ENCODE data around the gene NHSL1. TPM values are rescaled to one million over a fixed set of nuclear protein-coding genes. Genes with fewer than 3 reads are reported as not detected.

Gene NHSL1
- total RNA-seq, 3 donors from 2014 or later: 15.4 to 17.4 (median 16.5) TPM

DNA sequence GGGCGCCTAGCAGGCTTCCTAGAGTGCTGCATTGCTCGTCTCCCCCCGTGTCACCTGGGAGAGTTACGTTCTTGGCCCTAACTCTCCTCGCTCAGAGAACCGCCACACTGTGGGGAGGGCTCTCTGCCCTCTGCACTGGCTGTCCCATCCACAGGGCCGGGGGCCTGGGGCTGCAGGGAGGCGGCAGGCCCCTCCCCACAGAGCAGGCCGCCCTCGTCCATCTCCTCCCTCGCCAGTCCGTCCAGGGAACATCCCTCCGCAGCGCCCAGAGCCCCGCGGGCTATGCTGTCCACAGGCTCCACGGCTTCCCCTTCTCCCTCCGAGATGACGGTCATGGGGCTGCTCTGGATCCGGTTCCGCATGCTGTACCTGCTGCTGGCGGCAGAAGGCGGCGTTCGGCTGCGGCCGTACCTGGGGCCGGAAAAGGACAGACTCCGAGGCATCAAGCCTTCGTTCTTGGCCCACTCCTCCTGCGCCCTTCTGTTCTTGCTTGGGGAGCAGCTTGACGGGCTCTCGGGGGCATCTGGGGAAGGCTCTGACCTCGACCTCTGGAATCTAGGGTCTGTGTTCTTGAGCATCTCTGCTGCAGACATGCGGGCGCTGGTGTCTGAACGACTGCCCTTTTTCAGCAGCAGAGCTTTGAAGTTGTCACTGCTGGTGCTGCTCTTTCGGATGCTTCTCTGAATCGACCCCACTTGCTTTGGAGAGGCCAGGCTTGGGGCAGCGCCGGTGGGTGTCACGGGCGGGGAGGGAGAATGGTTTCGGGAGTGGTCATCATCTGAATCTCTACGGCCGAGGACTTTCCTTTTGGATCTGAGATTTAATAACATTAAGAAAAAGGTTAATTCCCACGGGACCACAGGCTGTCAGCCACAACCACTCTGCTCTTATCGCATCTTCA lies 75.0 kb downstream of the NHSL1 start:
- TF ChIP-seq, protein P1, sequence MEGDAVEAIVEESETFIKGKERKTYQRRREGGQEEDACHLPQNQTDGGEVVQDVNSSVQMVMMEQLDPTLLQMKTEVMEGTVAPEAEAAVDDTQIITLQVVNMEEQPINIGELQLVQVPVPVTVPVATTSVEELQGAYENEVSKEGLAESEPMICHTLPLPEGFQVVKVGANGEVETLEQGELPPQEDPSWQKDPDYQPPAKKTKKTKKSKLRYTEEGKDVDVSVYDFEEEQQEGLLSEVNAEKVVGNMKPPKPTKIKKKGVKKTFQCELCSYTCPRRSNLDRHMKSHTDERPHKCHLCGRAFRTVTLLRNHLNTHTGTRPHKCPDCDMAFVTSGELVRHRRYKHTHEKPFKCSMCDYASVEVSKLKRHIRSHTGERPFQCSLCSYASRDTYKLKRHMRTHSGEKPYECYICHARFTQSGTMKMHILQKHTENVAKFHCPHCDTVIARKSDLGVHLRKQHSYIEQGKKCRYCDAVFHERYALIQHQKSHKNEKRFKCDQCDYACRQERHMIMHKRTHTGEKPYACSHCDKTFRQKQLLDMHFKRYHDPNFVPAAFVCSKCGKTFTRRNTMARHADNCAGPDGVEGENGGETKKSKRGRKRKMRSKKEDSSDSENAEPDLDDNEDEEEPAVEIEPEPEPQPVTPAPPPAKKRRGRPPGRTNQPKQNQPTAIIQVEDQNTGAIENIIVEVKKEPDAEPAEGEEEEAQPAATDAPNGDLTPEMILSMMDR (IDR thresholded peaks at IDR 0.05): no peak
- TF ChIP-seq POLR2AphosphoS5 (IDR thresholded peaks at IDR 0.05) (no peak), POLR2A (IDR thresholded peaks at IDR 0.05) (no peak)
- Histone ChIP-seq H3K9me3 (no peaks in the 10 kb centered on the region), H3K36me3 (no peaks in the 10 kb centered on the region), H3K4me1 (no peaks in the 10 kb centered on the region), H3K27me3 (no peaks in the 10 kb centered on the region), H3K4me3 (no peak overlapping the region), H3K27ac (no peak overlapping the region)
- DNase-seq (ENCODE audit: low spot score in 2 of 2): no peak
- intact Hi-C loops (cut with DNase I; ENCODE audit: low total_unique reads): no loop called here

GRCh38 chr6:138422861-138423260 lies 76.4 kb downstream of the NHSL1 start:
- H3K27ac ChIP-seq: no peak overlapping the region
- no peaks in the 10 kb centered on the region for H3K9me3 ChIP-seq
- intact Hi-C loops (cut with DNase I; ENCODE audit: low total_unique reads): no loop called here
- no peaks in the 10 kb centered on the region for H3K4me1 ChIP-seq
- H3K27me3 ChIP-seq: no peaks in the 10 kb centered on the region
- TF ChIP-seq POLR2AphosphoS5 (IDR thresholded peaks at IDR 0.05) (no peak), POLR2A (IDR thresholded peaks at IDR 0.05) (no peak)
- TF ChIP-seq, protein P1 (IDR thresholded peaks at IDR 0.05): no peak
- H3K36me3 ChIP-seq: no peaks in the 10 kb centered on the region
- no peak overlapping the region for H3K4me3 ChIP-seq
- no peak for DNase-seq (ENCODE audit: low spot score in 2 of 2)

DNA sequence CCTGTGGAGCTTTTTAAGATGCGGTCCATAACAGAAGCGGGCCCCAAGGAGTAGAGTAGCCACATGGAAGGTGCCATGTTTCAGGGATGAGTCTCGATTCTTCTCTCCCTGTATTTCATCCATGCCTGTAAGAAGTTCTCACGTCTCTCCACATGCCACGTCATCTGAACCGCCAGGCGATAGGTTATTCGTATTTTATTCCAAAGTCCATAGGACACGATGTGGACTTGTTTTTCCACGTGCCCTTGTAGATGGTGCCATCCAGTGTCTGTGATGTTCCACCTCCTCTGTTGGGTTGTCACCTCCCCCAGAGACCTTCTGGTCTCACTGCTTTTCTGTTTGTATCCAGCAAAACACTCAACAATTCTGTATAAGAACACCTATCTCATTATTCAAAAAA lies 77.7 kb downstream of the NHSL1 start:
- H3K27ac ChIP-seq: no peak overlapping the region
- no peak for DNase-seq (ENCODE audit: low spot score in 2 of 2)
- no peaks in the 10 kb centered on the region for H3K36me3 ChIP-seq
- no peaks in the 10 kb centered on the region for H3K27me3 ChIP-seq
- H3K4me3 ChIP-seq: no peak overlapping the region
- no peaks in the 10 kb centered on the region for H3K4me1 ChIP-seq
- no peaks in the 10 kb centered on the region for H3K9me3 ChIP-seq
- TF ChIP-seq POLR2A (IDR thresholded peaks at IDR 0.05) (no peak), POLR2AphosphoS5 (IDR thresholded peaks at IDR 0.05) (no peak)
- TF ChIP-seq, protein P1 (IDR thresholded peaks at IDR 0.05): no peak
- intact Hi-C loops (cut with DNase I; ENCODE audit: low total_unique reads): loop anchor here (2.0 kb wide), 1 partner anchor 55 kb away; no protein-coding TSS in a partner anchor

DNA sequence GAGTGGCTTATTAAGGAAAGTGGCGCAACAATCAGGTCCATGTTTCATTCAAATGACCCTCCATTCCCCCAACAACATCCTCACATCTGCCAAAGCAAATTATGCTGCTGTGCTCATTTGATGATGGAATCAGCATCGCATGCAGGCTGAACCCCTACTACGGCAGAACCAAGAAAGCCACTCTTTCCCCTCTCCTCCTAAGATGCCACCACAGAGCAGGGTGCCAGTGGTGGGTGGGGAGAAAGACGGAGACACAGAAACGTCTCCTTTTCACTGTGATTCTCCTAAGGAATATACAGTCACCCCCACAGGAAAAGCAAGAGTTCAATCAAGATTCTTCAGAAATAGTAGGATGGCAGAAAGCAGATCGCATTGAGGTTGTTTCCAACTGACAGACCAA lies 78.2 kb downstream of the NHSL1 start:
- intact Hi-C loops (cut with DNase I; ENCODE audit: low total_unique reads): loop anchor here (2.0 kb wide), 1 partner anchor 56 kb away; no protein-coding TSS in a partner anchor
- no peak for DNase-seq (ENCODE audit: low spot score in 2 of 2)
- no peaks in the 10 kb centered on the region for H3K27me3 ChIP-seq
- no peaks in the 10 kb centered on the region for H3K4me1 ChIP-seq
- TF ChIP-seq POLR2AphosphoS5 (IDR thresholded peaks at IDR 0.05) (no peak), POLR2A (IDR thresholded peaks at IDR 0.05) (no peak)
- TF ChIP-seq, protein P1 (IDR thresholded peaks at IDR 0.05): no peak
- H3K4me3 ChIP-seq: no peak overlapping the region
- no peaks in the 10 kb centered on the region for H3K9me3 ChIP-seq
- H3K36me3 ChIP-seq: no peaks in the 10 kb centered on the region
- no peak overlapping the region for H3K27ac ChIP-seq

- TF ChIP-seq POLR2AphosphoS5 (IDR thresholded peaks at IDR 0.05) (no peak), POLR2A (IDR thresholded peaks at IDR 0.05) (no peak)
- TF ChIP-seq, protein P1 (IDR thresholded peaks at IDR 0.05): no peak
- intact Hi-C loops (cut with DNase I; ENCODE audit: low total_unique reads): loop anchor here (2.0 kb wide), 1 partner anchor 56 kb away; no protein-coding TSS in a partner anchor
- H3K27ac ChIP-seq: no peak overlapping the region
Observed at GRCh38 chr6:138420356-138420755, 78.9 kb downstream of the NHSL1 start.

More at GRCh38 chr6:138420356-138420755, 78.9 kb downstream of the NHSL1 start:
- no peaks in the 10 kb centered on the region for H3K4me1 ChIP-seq
- no peaks in the 10 kb centered on the region for H3K9me3 ChIP-seq
- no peaks in the 10 kb centered on the region for H3K27me3 ChIP-seq
- H3K4me3 ChIP-seq: no peak overlapping the region
- no peaks in the 10 kb centered on the region for H3K36me3 ChIP-seq
- DNase-seq (ENCODE audit: low spot score in 2 of 2): no peak

Data from breast epithelium (tissue), 4 donors.